K562 (cell line): ENCODE measurements around the gene TUBGCP6.

ENCODE experiments used
- ARID3A ChIP-seq: IDR thresholded peaks from 2 replicates; pipeline ENCODE4 v1.6.1; 2012; ENCODE audit warnings: low read depth, low read length, improper control_type of control experiment, borderline replicate concordance
- CTCF ChIP-seq, 3 experiments: IDR thresholded peaks in 2 of 3; conservative IDR thresholded peaks in 1 of 3; 2 replicates each; pipeline ENCODE4 v1.5.1; 2011 to 2012; ENCODE audit warnings: low read length in 3 of 3, mild to moderate bottlenecking in 3 of 3, control low read depth in 2 of 3, improper control_type of control experiment in 1 of 3, inconsistent platforms in 1 of 3, low read depth in 1 of 3, mixed read lengths in 1 of 3, moderate library complexity in 1 of 3; ENCODE audit not compliant: insufficient read depth in 2 of 3
- NR3C1 ChIP-seq: sonication (generic); formaldehyde crosslinking; IDR thresholded peaks from 2 replicates; pipeline ENCODE4 v1.8.1; 2022; ENCODE audit warnings: missing genetic modification reagents
- TAF1 ChIP-seq: IDR thresholded peaks from 2 replicates; pipeline ENCODE4 v1.6.1; 2011; ENCODE audit warnings: mild to moderate bottlenecking, low read length, moderate library complexity; ENCODE audit not compliant: insufficient read depth, control insufficient read depth, severe bottlenecking; ENCODE audit errors: extremely low read depth
- TARDBP ChIP-seq: fragments of 450-650 bp; IDR thresholded peaks from 2 replicates; pipeline ENCODE4 v1.6.1; 2016
- ZNF224 ChIP-seq: sonication (generic); formaldehyde crosslinking; IDR thresholded peaks from 2 replicates; pipeline ENCODE4 v1.8.0; 2022; ENCODE audit warnings: mild to moderate bottlenecking, missing genetic modification reagents
- ZNF431 ChIP-seq: sonication (generic); formaldehyde crosslinking; IDR thresholded peaks from 2 replicates; pipeline ENCODE4 v1.8.0; 2022; ENCODE audit warnings: mild to moderate bottlenecking, missing genetic modification reagents
- ZNF644 ChIP-seq: fragments of 200-800 bp; sonication (Bioruptor generic); IDR thresholded peaks from 2 replicates; pipeline ENCODE4 v1.6.1; 2016; ENCODE audit warnings: low read depth, missing genetic modification characterization, missing compliant biosample characterization
- TF ChIP-seq, protein P1 (sequence below), 2 experiments: fragments of 450-650 bp; IDR thresholded peaks; 2 replicates each; pipeline ENCODE4 v1.6.1; 2016; ENCODE audit warnings: mild to moderate bottlenecking in 2 of 2, borderline replicate concordance in 1 of 2, low read depth in 1 of 2, moderate library complexity in 1 of 2

DNA sequence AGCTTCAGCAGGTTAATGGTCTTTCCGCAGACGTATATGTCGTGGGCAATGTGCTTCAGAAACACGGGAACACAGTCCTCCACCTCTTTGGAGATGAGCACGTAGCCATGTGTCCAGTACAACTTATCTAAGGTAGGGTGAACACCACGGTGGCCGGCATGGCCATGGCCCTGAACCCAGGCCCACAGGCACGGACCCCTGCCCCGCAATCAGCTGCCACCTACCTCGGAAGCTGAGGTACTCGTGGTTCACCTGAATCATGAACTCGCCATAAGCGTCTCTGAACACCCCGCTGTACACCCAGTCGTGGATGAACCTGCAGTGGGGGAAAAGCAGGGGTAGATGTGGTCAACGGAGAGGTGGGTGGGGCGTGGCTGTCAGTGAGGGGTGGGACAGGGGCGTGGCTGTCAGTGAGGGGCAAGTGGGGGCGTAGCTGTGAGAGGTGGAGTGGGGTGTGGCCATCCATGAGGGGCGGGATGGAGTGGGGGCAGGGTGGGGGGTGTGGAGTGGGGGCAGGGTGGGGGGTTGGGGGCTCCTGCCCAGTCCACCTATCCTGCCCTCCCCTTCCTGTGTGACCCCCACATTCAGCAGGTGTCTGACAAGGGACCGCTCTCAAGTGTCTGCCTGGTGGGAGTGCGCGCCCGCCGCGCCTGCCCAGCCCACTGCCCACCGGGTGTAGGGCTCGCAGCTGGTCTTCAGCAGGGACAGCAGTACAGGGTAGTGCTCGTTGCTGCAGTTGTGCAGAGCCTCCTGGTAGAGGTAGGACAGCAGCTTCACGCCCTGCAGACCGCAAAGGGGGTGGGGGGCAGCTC lies 18.6 kb downstream of the TUBGCP6 start:
- TF ChIP-seq ZNF431, result no peak
- no peak for TF ChIP-seq TAF1
- TF ChIP-seq ZNF224 (CRISPR knock-in tag), result no peak
- no peak for TF ChIP-seq NR3C1 (CRISPR knock-in tag)
- TF ChIP-seq, protein P1, sequence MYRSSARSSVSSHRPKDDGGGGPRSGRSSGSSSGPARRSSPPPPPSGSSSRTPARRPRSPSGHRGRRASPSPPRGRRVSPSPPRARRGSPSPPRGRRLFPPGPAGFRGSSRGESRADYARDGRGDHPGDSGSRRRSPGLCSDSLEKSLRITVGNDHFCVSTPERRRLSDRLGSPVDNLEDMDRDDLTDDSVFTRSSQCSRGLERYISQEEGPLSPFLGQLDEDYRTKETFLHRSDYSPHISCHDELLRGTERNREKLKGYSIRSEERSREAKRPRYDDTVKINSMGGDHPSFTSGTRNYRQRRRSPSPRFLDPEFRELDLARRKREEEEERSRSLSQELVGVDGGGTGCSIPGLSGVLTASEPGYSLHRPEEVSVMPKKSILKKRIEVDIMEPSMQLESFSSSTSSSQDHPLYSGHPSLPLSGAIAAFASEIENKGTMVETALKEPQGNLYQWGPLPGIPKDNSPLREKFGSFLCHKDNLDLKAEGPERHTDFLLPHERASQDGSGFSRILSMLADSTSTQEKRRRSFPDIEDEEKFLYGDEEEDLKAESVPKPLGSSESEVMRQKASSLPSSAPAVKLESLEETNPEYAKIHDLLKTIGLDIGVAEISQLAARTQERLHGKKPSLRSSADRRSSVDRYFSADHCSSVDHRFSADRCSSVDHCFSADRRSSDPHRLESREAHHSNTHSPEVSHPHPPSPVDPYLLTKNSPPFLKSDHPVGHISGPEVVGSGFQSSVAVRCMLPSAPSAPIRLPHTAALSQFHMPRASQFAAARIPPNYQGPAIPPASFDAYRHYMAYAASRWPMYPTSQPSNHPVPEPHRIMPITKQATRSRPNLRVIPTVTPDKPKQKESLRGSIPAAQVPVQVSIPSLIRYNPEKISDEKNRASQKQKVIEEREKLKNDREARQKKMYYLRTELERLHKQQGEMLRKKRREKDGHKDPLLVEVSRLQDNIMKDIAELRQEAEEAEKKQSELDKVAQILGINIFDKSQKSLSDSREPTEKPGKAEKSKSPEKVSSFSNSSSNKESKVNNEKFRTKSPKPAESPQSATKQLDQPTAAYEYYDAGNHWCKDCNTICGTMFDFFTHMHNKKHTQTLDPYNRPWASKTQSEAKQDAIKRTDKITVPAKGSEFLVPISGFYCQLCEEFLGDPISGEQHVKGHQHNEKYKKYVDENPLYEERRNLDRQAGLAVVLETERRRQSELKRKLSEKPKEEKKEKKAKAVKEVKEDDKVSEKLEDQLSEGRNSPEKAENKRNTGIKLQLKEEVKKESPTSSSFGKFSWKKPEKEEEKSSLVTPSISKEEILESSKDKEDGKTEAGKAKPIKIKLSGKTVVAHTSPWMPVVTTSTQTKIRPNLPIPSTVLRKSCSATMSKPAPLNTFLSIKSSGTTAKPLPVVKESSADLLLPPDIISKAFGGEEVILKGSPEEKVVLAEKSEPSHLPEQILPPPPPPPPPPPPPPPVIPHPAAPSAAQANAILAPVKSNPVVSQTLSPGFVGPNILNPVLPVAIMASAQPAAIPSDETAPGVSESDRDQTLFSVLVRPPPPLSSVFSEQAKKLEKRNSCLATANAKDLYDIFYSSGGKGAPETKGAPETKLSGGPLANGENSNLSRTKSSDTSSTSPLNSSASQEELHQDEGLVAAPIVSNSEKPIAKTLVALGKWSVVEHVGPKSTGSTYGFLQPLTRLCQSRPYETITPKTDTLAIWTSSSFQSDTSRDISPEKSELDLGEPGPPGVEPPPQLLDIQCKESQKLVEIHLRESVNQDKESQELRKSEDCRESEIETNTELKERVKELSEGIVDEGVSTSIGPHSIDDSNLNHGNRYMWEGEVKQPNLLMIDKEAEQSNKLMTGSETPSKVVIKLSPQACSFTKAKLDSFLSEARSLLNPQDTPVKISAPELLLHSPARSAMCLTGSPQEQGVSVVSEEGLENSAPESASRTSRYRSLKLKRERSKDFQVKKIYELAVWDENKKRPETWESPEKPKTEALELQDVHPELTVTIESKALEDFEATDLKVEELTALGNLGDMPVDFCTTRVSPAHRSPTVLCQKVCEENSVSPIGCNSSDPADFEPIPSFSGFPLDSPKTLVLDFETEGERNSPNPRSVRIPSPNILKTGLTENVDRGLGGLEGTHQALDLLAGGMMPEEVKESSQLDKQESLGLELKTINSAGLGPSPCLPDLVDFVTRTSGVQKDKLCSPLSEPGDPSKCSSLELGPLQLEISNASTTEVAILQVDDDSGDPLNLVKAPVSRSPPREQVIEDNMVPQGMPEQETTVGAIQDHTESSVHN (IDR thresholded peaks at IDR 0.05; ENCODE audit: borderline replicate concordance in 1 of 2, low read depth in 1 of 2), result no peak
- TF ChIP-seq TARDBP, result no peak
- no peak for TF ChIP-seq CTCF (IDR thresholded peaks at IDR 0.05 in 2 of 3, conservative IDR thresholded peaks at IDR 0.05 in 1 of 3; ENCODE audit: insufficient read depth in 2 of 3, low read depth in 1 of 3, low read length in 3 of 3)
- TF ChIP-seq ARID3A, result no peak
- TF ChIP-seq ZNF644 (tag), result no peak
